Gastrocnemius medialis (tissue), 4 donors: ENCODE data around the gene ZEB1. TPM values are rescaled to one million over a fixed set of nuclear protein-coding genes. Genes with fewer than 3 reads are reported as not detected.

ENCODE experiments used
- ATAC-seq, 2 donors: fragments of 150-250 bp; one replicate each; pipeline ENCODE4 v1.9.1; 2016
- DNase-seq, 2 donors: peaks; one replicate each; pipeline ENCODE4 v3.0.0-alpha.2; 2019
- H3K27ac ChIP-seq, 4 donors: fragments of 200-600 bp; sonication (generic); 1 replicate in 1 of 4; 2 replicates in 3 of 4; pipeline ENCODE4 v1.5.1; 2016 to 2018; ENCODE audit warnings: mild to moderate bottlenecking in 2 of 4, moderate library complexity in 1 of 4
- H3K27me3 ChIP-seq, 3 donors: fragments of 200-600 bp; sonication (generic) in 2 of 3; 1 replicate in 1 of 3; 2 replicates in 2 of 3; pipeline versions ENCODE4 v1.5.1 to v1.6.0; 2016 to 2019; ENCODE audit warnings: mild to moderate bottlenecking in 1 of 3, moderate library complexity in 1 of 3
- H3K36me3 ChIP-seq, 2 donors: fragments of 200-600 bp; sonication (generic) in 1 of 2; one replicate each; pipeline ENCODE4 v1.5.1; 2017 to 2018
- H3K4me1 ChIP-seq, 2 donors: fragments of 200-600 bp; sonication (generic) in 1 of 2; one replicate each; pipeline ENCODE4 v1.5.1; 2016 to 2017; ENCODE audit warnings: mild to moderate bottlenecking in 2 of 2
- H3K4me3 ChIP-seq, 4 donors: fragments of 200-600 bp; sonication (generic) in 3 of 4; 1 replicate in 1 of 4; 2 replicates in 3 of 4; pipeline ENCODE4 v1.5.1; 2016 to 2019; ENCODE audit warnings: mild to moderate bottlenecking in 2 of 4
- H3K9me3 ChIP-seq, 3 donors: fragments of 200-600 bp; sonication (generic) in 2 of 3; 1 replicate in 1 of 3; 2 replicates in 2 of 3; pipeline ENCODE4 v1.5.1; 2016 to 2019
- POLR2A ChIP-seq, 2 donors: fragments of 450-650 bp; IDR thresholded peaks; one replicate each; pipeline ENCODE4 v1.6.1; 2017; ENCODE audit warnings: antibody characterized with exemption in 2 of 2, mild to moderate bottlenecking in 2 of 2, moderate library complexity in 2 of 2
- in situ Hi-C, 4 donors: fragments of 200-750 bp; cut with MboI; loops; one replicate each; pipeline versions ENCODE4 v1.15.0 to v1.8.0; 2017; ENCODE audit warnings: low sequenced_read_pairs in 4 of 4
- intact Hi-C: fragments of 100-400 bp; cut with DNase I; formaldehyde crosslinking; loops from one replicate; pipeline ENCODE4 v1.15.1; 2023; ENCODE audit warnings: low total_unique reads
- total RNA-seq, 4 donors: library from RNA; depleted of rRNA; stranded (reverse); fragments of >200 nt; gene quantifications; one replicate each; pipeline versions ENCODE4 v1.1.0 to v1.2.3, GENCODE V29; 2016
- TF ChIP-seq, protein P1 (sequence below), 5 experiments: fragments of 450-650 bp in 3 of 5; fragments of 200-600 bp in 2 of 5; sonication (generic) in 2 of 5; IDR thresholded peaks in 4 of 5; conservative IDR thresholded peaks in 1 of 5; 1 replicate in 4 of 5; 2 replicates in 1 of 5; pipeline ENCODE4 v1.5.1; 2016 to 2019; ENCODE audit warnings: antibody characterized with exemption in 5 of 5, mild to moderate bottlenecking in 3 of 5, moderate library complexity in 3 of 5

ZEB1 gene
- total RNA-seq, 4 donors from 2014 or later: 67.4 to 175 (median 137) TPM

GRCh38 chr10:31381766-31382316 lies 62.8 kb downstream of the ZEB1 start:
- no peak overlapping the region for H3K27ac ChIP-seq
- H3K9me3 ChIP-seq: no peaks in the 10 kb centered on the region
- peaks cover 34 to 38% of the 10 kb centered on the region in 2 donors for H3K4me1 ChIP-seq
- no peak for TF ChIP-seq POLR2A (IDR thresholded peaks at IDR 0.05)
- TF ChIP-seq, protein P1, sequence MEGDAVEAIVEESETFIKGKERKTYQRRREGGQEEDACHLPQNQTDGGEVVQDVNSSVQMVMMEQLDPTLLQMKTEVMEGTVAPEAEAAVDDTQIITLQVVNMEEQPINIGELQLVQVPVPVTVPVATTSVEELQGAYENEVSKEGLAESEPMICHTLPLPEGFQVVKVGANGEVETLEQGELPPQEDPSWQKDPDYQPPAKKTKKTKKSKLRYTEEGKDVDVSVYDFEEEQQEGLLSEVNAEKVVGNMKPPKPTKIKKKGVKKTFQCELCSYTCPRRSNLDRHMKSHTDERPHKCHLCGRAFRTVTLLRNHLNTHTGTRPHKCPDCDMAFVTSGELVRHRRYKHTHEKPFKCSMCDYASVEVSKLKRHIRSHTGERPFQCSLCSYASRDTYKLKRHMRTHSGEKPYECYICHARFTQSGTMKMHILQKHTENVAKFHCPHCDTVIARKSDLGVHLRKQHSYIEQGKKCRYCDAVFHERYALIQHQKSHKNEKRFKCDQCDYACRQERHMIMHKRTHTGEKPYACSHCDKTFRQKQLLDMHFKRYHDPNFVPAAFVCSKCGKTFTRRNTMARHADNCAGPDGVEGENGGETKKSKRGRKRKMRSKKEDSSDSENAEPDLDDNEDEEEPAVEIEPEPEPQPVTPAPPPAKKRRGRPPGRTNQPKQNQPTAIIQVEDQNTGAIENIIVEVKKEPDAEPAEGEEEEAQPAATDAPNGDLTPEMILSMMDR (IDR thresholded peaks at IDR 0.05 in 4 of 5, conservative IDR thresholded peaks at IDR 0.05 in 1 of 5): no peak
- ATAC-seq (no peak), DNase-seq (no peak)
- no peaks in the 10 kb centered on the region for H3K36me3 ChIP-seq
- no peaks in the 10 kb centered on the region for H3K27me3 ChIP-seq
- intact Hi-C loops (no loop called here), in situ Hi-C loops (no loop called here)
- no peak overlapping the region for H3K4me3 ChIP-seq

DNA sequence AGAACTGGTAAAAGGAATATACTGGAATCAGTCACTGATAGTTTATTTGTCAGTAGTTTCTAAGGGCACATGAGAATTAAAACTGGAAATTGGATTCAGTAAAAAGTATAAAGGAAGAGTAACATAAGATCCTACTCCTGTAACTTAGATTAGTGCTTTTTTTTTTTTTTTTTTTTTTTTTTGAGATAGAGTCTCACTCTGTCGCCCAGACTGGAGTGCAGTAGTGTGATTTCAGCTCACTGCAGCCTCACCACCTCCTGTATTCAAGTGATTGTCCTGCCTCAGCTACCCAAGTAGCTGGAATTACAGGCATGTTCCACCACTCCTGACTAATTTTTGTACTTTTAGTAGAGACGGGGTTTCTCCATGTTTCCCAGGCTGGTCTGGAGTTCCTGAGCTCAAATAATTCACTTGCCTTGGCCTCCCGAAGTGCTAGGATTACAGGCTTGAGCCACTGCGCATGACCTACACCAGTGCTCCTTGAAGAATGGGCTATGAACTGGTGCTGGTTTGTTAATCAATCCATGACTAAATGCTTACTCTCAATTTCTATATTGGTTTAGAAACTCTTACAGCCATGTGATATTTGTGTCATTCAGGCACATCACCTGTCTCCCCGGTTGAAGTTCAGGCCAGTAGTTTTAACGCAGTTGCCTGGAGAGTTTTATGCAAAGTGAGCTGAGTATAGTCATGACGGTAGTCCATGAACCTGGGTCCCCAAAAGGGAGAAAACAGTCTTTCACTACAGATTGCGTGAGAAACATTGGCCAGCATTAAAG lies 65.0 kb downstream of the ZEB1 start:
- ATAC-seq (peak; percentile 30 to 37), DNase-seq (no peak)
- Histone ChIP-seq H3K27ac (peak overlapping the region in 2 of 4 donors; percentile 14 to 15), H3K4me3 (no peak overlapping the region), H3K4me1 (peaks cover 38 to 46% of the 10 kb centered on the region in 2 donors), H3K27me3 (no peaks in the 10 kb centered on the region), H3K36me3 (no peaks in the 10 kb centered on the region), H3K9me3 (no peaks in the 10 kb centered on the region)
- no peak for TF ChIP-seq POLR2A (IDR thresholded peaks at IDR 0.05)
- TF ChIP-seq, protein P1 (IDR thresholded peaks at IDR 0.05 in 4 of 5, conservative IDR thresholded peaks at IDR 0.05 in 1 of 5): no peak
- in situ Hi-C loops (no loop called here), intact Hi-C loops (no loop called here)

GRCh38 chr10:31384589-31384949 lies 65.6 kb downstream of the ZEB1 start:
- DNase-seq: no peak
- ATAC-seq: no peak
- intact Hi-C loops: no loop called here

GRCh38 chr10:31390804-31391203 lies 71.8 kb downstream of the ZEB1 start:
- H3K4me1 ChIP-seq: peaks cover 45 to 62% of the 10 kb centered on the region in 2 donors
- peak overlapping the region; percentile 8 to 60 (median 10) for H3K27ac ChIP-seq
- peak; percentile 35 to 40 for ATAC-seq
- in situ Hi-C loops (no loop called here), intact Hi-C loops (loop anchor here (5.0 kb wide), 1 partner anchor 39 kb away; no protein-coding TSS in a partner anchor)
- no peak for TF ChIP-seq POLR2A (IDR thresholded peaks at IDR 0.05)
- TF ChIP-seq, protein P1 (IDR thresholded peaks at IDR 0.05 in 4 of 5, conservative IDR thresholded peaks at IDR 0.05 in 1 of 5): no peak
- H3K36me3 ChIP-seq: no peaks in the 10 kb centered on the region
- no peak for DNase-seq
- no peak overlapping the region for H3K4me3 ChIP-seq
- H3K9me3 ChIP-seq: no peaks in the 10 kb centered on the region
- H3K27me3 ChIP-seq: no peaks in the 10 kb centered on the region

More at GRCh38 chr10:31384589-31384949, 65.6 kb downstream of the ZEB1 start:
- H3K36me3 ChIP-seq: no peaks in the 10 kb centered on the region
- TF ChIP-seq, protein P1 (IDR thresholded peaks at IDR 0.05 in 4 of 5, conservative IDR thresholded peaks at IDR 0.05 in 1 of 5): no peak
- TF ChIP-seq POLR2A (IDR thresholded peaks at IDR 0.05): no peak
- no peaks in the 10 kb centered on the region for H3K27me3 ChIP-seq
- peaks cover 41 to 52% of the 10 kb centered on the region in 2 donors for H3K4me1 ChIP-seq
- H3K9me3 ChIP-seq: no peaks in the 10 kb centered on the region
- in situ Hi-C loops: no loop called here
- H3K27ac ChIP-seq: peak overlapping the region in 2 of 4 donors; percentile 14 to 15
- no peak overlapping the region for H3K4me3 ChIP-seq
